Measurements from ENCODE around the gene ASCC3.
"Not testable (repeated sequence)": the region's sequence is repeated elsewhere in the genome, so short reads cannot be mapped to it uniquely, and the experiment has no call there.

ASCC3 gene, protein sequence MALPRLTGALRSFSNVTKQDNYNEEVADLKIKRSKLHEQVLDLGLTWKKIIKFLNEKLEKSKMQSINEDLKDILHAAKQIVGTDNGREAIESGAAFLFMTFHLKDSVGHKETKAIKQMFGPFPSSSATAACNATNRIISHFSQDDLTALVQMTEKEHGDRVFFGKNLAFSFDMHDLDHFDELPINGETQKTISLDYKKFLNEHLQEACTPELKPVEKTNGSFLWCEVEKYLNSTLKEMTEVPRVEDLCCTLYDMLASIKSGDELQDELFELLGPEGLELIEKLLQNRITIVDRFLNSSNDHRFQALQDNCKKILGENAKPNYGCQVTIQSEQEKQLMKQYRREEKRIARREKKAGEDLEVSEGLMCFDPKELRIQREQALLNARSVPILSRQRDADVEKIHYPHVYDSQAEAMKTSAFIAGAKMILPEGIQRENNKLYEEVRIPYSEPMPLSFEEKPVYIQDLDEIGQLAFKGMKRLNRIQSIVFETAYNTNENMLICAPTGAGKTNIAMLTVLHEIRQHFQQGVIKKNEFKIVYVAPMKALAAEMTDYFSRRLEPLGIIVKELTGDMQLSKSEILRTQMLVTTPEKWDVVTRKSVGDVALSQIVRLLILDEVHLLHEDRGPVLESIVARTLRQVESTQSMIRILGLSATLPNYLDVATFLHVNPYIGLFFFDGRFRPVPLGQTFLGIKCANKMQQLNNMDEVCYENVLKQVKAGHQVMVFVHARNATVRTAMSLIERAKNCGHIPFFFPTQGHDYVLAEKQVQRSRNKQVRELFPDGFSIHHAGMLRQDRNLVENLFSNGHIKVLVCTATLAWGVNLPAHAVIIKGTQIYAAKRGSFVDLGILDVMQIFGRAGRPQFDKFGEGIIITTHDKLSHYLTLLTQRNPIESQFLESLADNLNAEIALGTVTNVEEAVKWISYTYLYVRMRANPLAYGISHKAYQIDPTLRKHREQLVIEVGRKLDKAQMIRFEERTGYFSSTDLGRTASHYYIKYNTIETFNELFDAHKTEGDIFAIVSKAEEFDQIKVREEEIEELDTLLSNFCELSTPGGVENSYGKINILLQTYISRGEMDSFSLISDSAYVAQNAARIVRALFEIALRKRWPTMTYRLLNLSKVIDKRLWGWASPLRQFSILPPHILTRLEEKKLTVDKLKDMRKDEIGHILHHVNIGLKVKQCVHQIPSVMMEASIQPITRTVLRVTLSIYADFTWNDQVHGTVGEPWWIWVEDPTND (N-terminal part only)

DNA sequence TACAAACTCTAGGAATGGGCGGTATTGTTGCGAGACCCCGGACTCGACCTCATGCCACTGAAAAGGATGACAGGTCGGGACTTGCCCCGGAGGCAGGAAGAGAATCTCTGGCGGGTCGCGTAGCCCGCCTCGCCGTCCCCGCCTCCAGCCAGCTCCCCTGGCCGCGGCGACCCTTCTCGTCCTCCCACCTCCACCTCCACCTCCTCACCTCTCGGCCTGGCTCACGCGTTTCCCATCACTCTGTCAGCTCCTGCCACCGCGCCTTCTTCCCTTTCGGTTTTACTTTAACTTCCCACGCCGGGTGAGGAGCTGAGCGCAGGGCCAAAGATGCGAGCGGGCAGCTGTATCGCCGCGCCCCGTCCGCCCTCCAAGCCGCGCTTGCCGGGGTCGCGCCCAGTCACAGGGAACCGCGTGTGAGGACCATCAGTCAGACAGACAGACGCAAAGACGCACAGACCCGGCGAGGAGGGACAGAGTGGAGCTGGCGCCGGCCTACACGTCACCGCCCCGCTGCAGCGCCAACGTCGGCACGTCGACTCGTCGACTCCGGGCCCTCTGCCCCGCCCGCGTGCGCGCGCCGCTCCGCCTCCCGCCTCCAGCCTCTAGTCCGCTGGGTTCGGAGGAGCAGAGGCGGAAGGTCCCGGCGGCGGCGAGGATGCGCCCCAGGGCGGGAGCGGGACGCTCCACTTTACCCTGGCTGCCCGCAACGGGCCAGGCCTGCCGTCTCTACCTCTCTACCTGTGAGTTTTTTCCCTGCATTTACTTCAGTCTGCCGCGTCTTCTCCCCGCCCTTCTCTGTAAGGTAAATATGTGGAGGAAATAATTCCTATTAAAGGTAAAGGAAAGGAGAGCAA, at the start of gene ASCC3:
Gene ASCC3, minus strand, starts transcription at position 477 of the 854 bp plus-strand sequence. CDS start 13,332 bp downstream, outside the sequence.
- DNase-seq (ENCODE audit: low read depth, low spot score), result peak; percentile 82

DNA sequence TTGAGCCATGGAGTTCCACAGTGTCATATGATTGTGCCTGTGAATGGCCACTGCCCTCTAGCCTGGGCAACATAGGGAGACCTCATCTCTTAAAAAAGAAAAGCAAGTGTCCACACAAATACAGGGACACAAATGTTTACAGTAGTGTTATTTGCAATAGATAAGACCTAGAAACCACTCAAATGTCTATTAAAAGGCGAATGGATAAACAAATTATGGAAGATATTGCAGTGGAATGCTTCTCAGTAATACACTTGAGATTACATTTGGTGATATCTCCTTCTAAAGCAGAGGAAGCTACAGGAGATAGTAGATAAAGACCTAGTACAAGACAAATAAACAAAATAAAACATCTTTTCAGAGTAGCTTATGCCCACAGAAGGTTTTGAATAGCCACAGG, 44.6 kb upstream of the ASCC3 start:
- no peak for DNase-seq (ENCODE audit: low read depth, low spot score)

DNA sequence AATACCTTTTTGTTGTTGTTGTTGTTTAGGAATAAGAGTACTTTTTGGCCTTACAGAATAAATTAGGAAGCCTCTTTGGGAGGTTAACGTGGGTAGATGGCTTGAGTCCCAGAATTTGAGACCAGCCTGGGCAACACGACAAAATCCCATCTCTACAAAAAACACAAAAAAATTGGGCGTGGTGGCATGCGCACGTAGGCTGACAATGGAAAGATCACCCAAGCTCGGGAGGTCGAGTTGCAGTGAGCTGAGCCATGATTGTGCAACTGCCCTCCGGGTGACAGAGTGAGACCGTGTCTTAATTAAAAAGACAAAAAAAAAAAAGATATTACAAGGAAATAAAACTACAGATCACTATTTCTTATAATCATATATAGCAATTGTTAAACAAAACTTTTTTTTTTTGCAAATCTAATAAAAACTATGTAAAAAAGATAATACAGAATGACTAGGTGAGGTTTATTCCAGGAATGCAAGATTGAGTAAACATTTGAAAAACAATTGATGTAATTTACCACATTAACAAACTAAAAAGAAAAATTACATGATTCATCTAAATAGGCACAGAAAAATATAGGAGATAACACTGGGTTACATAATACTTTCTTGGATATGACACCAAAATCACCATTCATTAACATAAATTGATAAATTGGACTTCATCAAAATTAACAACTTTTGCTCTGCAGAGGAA, 43.6 kb upstream of the ASCC3 start:
- no peak for DNase-seq (ENCODE audit: low read depth, low spot score)

DNA sequence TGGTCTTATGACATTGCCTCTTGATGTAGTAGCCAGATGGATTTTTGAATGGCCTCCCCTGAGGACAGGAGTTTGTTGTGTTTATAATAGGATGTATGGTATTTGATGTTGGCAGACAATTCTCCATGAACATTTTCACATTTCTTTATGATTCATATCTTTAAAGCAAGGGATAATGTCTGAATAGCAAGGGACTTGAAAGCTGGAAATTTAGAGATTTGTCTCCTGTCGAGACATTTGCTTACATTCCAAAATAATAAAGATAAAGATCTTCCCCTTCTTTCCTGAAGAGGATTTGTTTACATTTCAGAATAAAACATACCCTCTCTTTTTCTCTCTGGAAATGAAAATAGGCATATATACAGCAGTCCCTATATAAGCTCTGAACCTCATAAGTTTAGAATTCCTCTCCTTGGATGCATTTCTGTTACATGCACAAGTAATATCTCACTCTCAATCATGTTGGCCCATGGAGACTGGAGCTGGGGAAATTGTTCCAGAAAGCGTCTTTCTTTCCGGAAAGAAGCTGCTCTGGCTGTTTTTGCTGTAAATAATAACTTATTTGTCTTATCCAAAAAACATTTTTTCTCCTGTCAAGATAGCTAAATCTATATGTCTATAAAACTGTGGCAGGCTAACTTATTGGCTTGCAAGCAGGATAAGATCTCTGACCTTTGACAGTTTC, 42.5 kb upstream of the ASCC3 start:
- no peak for DNase-seq (ENCODE audit: low read depth, low spot score)

DNA sequence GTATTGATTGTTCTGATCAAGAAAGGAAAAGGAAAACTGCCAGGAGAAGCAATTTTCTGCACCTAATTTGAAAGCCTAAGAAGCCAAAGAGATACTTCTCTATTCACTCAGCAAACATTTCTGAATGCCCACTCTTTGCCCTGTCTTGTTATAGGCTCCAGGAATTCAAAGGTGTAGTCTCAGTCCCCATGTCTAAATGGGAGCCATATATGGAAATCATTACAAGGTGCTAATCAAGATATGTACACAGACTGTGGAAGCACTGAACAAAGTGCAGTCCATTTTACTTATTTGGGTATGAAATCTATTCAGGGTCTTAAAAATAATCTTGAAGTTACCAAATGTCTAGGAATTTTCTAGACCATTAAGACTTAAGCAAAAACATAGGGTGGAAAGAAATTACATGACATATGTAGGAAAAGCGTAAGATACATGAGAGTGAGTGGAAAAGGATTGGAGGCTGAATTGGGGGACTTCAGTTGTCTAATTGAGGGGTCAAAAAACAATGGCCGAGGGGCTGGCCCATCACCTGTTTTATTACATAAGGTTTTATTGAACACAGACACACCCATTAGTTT, 39.0 kb upstream of the ASCC3 start:
- no peak for DNase-seq (ENCODE audit: low read depth, low spot score)

DNA sequence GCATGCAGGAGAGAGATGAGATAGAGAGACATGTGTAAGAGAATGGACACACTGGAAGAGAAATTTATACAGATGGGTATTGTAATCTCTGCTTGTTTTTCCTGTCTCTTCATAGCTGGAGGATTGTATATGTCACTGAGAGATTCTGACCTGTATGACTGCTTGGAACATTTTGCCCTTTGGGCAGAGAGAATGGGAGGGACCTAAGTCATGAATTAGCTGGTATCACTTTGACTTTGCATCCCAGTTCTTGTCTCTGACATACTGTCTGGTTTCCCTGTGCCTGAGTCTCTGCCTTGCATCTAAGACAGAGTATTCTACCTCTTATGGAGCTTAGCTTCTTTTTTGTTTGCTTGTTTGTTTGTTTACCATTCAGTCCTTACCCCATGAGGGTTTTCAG, 37.0 kb upstream of the ASCC3 start:
- no peak for DNase-seq (ENCODE audit: low read depth, low spot score)

DNA sequence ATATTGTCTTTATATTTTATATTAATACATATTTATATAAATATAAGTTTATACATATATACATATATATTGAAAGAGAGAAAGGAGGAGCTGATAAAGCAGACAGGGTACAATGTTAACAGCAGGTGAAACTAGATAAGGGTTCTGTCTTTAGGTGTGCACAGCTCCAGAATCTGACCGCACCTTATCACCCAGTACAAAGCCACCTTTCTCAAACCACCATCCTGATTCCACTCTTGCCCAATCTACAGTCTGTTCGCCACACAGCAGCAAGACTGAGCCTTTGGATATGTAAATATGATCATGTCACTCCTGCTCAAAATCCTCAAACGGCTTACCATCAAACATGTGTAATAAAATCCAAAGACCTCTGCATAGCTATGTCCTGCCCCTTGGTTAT, 34.7 kb upstream of the ASCC3 start:
- no peak for DNase-seq (ENCODE audit: low read depth, low spot score)

DNA sequence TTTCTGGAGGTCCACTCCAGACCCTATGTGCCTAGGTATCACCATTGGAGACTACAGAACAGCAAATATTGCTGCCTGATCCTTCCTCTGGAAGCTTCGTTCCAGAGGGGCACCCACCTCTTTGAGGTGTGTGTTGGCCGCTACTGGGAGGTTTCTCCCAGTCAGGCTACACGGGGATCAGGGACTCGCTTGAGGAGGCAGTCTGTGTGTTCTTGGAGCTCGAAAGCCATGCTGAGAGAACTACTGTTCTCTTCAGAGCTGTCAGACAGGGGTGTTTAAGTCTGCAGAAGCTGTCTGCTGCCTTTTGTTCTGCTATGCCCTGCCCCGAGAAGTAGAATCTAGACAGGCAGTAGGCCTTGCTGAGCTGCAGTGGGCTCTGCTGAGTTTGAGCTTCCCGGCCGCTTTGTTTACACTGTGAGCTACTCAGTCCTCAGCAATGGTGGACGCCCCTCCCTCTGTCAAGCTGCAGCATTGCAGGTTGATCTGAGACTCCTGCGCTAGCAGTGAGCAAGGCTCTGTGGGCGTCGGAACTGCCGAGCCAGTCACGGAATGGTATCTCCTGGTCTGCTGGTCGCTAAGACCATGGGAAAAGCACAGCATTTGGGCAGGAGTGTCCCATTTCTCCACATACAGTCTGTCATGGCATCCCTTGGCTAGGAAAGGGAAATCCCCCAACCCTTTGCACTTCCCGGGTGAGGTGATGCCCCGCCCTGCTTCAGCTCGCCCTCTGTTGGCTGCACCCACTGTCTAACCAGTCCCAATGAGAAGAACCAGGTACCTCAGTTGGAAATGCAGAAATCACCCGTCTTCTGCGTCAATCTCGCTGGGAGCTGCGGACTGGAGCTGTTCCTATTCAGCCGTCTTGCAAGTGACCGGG, 32.5 kb upstream of the ASCC3 start:
- DNase-seq (ENCODE audit: low read depth, low spot score), result no peak

DNA sequence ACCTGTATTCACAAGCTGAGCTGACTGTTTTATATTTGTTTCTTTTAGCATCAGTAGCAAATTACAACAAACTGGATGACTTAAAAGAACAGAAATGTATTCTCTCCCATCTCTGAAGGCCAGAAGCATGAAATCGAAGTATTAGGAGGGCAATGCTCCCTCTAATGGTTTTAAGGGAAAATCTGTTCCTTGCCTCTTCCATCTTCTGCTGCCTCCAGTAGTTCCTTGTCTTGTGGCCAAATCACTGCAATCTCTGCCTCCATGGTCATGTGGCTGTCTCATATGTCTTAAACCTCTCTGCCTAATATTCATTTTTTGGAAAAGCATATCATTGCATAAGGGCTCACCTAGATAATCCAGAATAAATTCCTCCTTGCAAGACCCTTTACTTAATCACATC, 25.2 kb upstream of the ASCC3 start:
- DNase-seq (ENCODE audit: low read depth, low spot score), result no peak

DNA sequence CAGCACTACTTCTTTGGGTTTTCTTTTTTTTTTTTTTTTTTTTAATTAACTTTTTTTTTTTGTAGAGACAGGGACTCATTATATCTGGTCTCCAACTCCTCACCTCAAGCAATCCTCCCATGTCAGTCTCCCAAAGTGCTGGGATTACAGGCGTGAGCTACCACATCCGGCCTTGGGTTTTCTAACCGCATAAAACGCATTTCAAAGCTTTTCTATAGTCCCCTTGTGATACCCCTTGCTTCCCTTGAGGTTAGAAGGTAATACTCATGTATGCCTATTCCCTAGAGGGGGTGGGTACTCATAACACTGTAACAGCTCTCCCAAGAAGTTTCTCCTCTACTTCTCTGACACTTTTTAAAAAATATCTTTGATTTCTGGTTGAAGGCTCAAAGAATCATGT, 23.9 kb upstream of the ASCC3 start:
- no peak for DNase-seq (ENCODE audit: low read depth, low spot score)

DNA sequence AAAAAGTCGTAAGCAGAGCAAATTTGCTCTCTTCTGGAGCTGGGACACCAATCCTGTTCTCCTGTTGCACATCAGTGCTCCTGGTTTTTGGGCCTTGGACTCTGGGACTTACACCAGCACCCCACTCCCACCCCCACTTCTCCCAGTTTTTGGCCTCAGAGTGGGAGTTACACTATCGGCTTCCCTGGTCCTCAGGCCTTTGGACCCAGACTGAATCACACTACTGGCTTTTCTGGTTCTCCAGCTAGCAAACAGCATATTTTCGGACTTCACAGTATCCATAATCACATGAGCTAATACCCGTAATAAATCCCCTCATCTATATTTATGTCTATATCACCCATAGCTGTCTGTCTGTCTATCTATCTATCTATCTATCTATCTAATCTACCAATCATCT, 23.2 kb upstream of the ASCC3 start:
- DNase-seq (ENCODE audit: low read depth, low spot score), result no peak

DNA sequence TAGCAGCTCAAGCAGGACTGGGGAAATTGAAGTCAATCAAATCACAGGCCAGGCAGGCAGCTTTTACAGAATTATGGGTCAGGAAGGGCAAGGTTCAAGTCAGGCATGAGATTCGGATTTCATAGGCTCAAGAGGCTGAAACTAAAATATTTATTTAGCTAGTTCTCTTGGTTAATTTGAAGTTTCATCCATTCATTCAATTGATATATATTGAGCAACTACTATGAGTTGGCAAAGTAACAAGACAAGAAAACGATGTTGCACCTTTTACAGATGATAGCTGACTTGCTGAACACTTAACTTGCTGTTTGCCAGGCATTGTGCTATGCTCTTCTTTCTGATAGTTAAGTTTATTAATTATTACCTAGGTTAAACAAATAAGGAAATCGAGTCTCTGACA, 20.5 kb upstream of the ASCC3 start:
- no peak for DNase-seq (ENCODE audit: low read depth, low spot score)

DNA sequence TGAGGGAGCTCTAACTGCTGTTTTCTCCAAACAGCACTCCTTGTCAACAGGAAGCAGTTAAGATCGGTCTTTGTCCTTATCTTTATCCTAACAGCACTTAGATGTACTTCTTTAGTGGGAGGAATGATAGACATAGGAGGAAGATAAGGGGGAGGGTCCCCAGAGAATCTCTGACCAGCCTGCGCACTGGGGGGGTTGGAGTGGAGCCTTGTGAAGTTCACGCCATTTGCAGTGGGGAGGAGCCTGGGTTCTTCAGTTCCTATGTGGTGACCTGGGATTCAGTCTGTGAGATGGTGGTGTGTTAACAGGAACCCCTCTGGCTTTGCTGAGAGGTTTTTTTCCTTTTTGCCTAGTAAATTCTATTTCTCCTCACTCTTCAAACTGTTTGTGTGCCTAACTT, 18.1 kb upstream of the ASCC3 start:
- no peak for DNase-seq (ENCODE audit: low read depth, low spot score)

DNA sequence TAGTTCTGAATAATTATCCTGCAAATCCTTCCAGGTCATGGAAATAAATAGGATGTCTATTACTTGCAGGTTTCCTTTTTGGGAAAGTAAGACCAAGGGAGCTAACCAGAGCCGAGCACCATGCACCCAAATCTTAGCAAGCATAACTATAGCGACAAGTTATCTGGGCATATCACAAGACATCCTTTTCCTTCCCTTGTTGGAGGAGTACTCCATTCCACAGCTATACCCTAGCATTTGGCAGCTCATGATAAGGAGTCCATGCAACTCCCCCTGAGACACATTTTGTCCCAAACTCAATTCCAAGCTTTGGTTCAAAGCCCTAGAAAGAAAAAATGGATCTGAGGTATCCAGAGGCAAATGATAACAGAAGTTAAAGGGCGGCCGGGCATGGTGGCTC, 16.5 kb upstream of the ASCC3 start:
- DNase-seq (ENCODE audit: low read depth, low spot score), result no peak

DNA sequence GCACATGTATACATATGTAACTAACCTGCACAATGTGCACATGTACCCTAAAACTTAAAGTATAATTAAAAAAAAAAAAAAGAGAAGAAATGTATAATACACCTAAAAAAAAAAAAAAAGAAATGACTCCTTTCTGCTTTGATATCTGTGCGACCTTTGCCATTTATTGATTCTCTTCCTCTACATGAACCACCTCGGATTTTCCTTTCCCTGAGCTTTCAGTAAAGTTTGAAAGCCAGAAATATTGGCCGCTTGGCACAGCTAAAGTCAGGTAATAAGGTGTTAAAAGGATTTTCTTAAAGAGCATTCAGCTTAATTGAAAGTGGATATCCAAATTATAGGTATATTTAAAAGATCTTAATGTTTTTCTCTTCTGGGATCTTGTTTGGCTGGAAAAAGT, 12.6 kb upstream of the ASCC3 start:
- DNase-seq (ENCODE audit: low read depth, low spot score), result no peak

DNA sequence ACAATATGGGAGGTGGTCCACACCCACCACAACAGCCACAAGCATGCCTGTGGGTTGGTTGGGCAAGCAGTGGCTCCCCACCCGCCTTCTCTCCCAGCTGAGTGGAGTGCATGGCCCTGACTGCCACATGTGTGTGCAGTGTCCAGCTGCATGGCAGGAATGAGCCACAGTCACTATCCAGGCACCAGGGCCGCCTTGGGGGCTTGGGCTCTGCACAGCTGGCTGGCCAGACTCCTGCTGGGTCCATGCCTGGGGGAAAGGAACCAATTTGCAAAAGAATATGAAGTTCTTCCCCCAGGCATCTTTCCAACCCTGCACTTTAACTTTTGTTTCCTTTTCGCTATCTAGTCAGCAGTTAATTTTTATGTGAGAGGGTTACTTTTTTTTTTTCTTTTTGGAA, 11.6 kb upstream of the ASCC3 start:
- no peak for DNase-seq (ENCODE audit: low read depth, low spot score)

DNA sequence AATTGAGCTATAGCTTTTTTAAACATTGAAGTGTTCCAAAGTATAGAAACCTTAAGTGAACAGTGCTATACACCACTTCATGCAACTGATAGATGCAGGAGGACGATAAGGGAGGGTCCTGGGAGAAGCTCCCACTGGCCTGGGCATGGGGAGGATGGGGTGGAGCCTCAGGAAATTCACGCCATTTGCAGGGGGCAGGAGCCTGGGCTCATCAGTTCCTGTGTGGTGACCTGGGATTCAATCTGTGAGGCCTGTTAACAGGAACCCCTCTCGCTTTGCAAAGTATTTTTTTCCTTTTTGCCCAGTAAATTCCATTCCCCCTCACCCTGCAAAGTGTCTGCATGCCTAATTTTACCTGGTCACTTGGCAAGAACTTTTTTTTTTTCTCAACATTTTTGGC, 11.0 kb upstream of the ASCC3 start:
- DNase-seq (ENCODE audit: low read depth, low spot score), result no peak

DNA sequence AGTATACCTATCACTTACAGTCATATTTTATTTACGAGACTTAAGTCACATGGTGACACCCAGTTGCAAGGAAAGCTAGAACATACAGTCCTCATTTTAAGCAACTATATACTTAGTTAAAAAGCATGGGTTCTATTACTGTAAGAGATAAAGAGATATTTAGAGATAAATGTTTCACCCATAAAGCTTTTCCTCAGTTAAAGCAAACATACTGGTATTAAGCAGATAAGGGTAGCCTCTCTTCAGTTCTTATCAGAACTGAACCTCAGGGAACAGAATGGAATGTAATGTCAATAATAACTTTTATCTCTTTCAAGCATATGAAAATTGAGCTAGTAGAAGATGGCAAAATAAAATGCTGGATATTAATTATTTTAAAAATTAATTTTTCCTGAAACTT, 9.9 kb upstream of the ASCC3 start:
- DNase-seq (ENCODE audit: low read depth, low spot score), result no peak

DNA sequence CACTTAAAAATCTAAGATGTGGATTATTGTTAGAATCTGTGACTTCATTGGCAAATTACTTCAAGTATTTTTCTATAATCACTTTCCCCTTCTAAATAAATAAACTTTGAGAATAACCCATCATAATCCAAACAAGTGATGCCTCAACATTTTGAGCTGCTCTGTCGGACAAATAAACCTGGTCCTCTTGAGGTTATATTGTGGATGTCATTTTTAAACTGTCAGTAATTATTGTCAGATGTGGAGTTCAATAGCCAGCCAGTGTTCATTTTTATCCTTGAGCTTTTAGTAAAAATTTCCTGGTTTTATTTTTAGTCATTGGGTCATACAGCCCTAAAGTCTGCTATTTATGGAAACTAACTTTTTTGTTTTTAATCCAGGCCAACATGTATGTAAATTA, 9.5 kb upstream of the ASCC3 start:
- not testable (repeated sequence) for DNase-seq (ENCODE audit: low read depth, low spot score)
